Right lung (tissue), 5 donors: Measurements from ENCODE around the gene CCDC15. TPM values are rescaled to one million over a fixed set of nuclear protein-coding genes. Genes with fewer than 3 reads are reported as not detected.
"Not testable (repeated sequence)": the region's sequence is repeated elsewhere in the genome, so short reads cannot be mapped to it uniquely, and the experiment has no call there.

Experiments used
- DNase-seq, 2 donors: peaks; one replicate each; pipeline ENCODE4 v3.0.0-alpha.2; 2013
- polyA plus RNA-seq, 5 donors: library from polyadenylated mRNA; unstranded; fragments of 120-200 nt; gene quantifications; one replicate each; pipeline versions ENCODE4 v1.2.1 to v1.2.3, GENCODE V29; 2013; ENCODE audit warnings: inconsistent platforms in 1 of 5, low replicate concordance in 1 of 5; ENCODE audit not compliant: insufficient read length in 5 of 5, insufficient read depth in 1 of 5

CCDC15 gene
- polyA plus RNA-seq, 5 donors = 4.4 to 10.0 (median 5.6) TPM

DNA sequence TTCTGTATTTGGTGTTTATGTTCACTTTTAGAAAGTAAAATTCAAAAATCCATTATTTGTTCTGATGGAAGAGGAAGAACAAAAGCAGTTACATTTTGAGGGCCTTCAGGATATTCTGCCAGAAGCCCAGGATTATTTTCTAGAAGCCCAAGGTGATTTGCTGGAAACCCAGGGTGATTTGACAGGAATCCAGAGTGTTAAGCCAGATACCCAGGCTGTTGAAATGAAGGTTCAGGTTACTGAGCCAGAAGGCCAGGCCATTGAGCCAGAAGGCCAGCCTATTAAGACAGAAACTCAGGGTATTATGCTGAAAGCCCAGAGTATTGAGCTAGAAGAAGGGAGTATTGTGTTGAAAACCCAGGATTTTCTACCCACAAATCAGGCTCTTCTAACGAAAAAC lies 33.1 kb downstream of the CCDC15 start:
- DNase-seq = no peak

DNA sequence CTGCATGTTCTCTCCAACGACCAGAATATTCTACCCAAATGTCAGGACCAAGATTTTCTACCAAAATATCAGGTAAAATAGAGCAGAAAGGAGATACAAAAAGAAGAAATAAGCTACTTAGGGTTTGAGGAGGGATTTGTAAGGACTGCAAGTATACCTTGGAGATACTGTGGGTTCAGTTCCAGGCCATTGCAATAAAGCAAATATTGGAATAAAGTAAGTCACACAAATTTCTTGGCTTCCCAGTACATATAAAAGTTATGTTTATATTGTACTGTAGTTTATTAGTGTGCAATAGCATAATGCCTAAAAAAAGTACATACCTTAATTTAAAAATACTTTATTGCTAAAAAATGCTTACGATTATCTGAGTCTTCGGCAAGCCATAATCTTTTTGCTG lies 34.1 kb downstream of the CCDC15 start:
- no peak for DNase-seq

GRCh38 chr11:125001079-125001778 lies 47.2 kb downstream of the CCDC15 start:
- no peak for DNase-seq

DNA sequence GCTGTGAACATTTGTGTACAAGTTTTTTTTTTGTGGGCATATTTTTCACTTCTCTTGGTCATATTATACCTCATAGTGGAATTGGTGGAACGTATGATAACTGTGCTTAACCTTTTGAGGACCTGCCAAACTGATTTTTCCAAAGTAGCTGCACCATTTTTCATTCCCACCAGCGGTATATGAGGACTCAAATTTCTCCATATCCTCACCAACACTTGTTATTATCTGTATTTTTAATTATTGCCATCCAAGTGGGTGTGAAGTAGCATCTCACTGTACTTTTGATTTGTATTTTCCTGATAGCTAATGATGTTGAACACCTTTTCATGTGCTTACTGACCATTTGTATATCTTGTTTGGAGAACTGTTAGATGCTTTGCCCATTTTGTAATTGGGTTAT lies 47.8 kb downstream of the CCDC15 start:
- no peak for DNase-seq

GRCh38 chr11:125005491-125005890 lies 51.5 kb downstream of the CCDC15 start:
- DNase-seq = no peak

DNA sequence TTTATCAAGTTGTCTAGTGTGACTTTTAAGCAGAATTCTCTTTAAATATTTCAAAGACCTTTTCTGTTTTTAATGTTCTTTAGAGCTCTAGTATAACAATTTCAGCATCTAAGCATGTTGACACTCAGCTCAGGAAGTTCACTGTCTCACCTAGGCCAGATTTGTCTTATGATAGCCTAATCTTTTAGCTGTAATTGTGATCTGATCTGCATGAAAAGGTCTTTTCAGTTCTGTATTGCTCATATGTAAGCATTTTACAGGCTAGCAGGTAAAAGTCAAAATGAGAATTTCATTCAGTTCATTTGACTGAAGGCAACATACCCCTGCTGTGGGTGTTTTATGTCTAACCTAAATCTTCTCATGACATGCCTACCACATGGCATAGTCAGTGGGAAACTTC lies 62.4 kb downstream of the CCDC15 start:
- no peak for DNase-seq

DNA sequence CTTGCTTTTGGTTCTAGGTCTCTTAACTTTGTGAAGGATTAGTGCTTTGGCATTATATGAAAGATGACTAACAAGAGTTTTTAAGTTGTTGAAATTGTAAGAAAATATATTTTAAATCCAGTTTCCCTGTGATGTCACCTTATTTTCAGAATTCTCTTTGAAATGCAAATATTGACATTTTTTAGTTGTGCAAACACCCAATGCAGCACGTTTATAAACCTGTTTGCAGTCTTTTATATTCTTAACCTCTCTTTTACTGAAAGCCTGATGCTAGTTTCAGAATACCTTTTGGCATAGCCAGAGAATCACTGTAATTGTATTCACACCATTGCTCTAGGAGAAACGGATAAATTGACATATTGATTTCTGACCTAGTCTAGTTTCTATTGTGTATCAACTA lies 66.3 kb downstream of the CCDC15 start:
- peak in 1 of 2 donors; percentile 8 for DNase-seq

DNA sequence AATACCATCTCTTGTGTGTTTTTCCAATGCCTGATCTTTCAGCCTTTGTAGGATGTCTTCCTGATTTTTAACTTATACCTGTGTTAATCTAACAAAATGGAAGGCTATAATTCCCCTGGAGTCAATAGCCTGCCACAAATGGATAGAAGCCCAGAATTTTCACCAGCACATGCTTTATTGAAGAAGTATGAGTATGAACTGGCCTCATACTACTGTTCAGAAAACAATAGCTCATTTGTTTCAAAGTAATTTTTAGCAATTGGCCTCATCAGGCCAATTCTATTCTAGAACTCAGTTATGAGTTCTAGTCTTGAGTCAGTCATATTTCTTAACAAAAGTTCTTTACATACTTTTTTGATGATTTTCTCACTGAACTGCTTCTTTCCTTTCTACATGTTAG lies 68.5 kb downstream of the CCDC15 start:
- DNase-seq = no peak

DNA sequence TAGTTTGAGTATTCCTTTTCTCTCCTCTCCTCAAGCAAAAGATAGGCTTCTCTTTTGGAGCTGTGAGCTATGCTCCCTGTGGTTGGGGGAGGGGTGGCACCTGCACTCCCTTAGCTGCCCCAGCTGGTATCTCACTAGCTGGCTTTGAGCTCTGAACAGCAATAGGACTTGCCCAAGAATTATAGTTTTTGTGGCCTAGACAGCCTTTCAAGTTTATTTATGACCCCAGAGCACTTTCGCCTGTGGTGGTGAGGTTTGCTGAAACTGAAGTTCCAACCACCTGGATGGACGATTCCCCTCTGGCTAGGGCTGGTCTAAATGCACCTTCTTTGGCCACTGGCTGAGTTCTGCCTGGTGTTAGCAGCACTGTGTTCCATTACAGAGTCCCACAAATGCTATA lies 72.0 kb downstream of the CCDC15 start:
- DNase-seq = no peak

DNA sequence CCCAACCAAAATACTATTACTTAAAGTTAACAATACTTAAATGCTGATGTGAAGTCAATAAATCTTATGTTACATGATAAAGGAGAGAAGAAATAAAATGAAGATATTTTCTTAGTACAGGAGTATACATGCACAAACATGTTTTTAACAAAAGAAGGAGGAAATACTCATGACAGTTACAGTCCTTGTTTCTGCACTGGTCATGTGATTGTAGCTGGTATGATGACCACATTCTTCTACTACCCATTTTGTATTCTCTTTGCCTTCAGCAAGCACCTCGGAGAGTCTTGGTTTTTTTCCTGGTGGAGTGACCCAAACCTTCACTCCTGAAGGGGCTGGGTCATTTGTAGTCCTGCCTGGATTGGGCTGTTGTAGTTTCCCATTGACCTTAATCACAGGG lies 75.4 kb downstream of the CCDC15 start:
- DNase-seq = not testable (repeated sequence)

- DNase-seq = no peak
Observed at GRCh38 chr11:125036933-125037332, 82.9 kb downstream of the CCDC15 start.

DNA sequence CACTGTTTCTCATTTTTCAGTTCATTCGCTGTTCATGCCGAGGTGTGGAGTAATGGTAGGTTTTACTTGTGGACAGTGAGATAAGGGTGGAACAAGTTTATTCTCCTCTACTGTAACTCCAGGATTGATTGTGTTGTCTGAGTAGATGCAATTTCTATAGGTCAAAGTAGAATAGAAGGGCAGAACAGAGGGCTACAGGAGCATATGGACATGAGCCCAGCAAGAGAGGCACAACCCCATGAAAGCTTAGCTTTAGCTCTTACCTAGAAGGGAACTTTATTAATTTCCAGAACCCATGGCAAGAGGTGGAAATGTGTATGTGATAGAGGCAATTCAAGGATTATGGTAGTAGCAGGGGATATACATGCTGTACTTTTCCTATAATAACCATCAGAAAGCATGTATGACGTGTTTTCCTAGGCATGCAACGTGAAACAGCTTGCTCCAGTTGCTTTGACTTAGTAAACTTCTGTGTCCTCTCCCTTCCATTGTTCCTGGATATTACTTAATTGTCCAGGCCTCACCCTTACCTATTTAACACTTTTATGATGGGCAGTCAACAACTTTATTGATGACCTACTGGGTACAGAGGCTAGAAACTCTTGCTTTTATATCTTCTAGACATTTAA lies 95.3 kb downstream of the CCDC15 start:
- DNase-seq = no peak

- no peak for DNase-seq
Observed at GRCh38 chr11:125052047-125052446, 98.0 kb downstream of the CCDC15 start.

GRCh38 chr11:125053167-125053566 lies 99.2 kb downstream of the CCDC15 start:
- no peak for DNase-seq

DNA sequence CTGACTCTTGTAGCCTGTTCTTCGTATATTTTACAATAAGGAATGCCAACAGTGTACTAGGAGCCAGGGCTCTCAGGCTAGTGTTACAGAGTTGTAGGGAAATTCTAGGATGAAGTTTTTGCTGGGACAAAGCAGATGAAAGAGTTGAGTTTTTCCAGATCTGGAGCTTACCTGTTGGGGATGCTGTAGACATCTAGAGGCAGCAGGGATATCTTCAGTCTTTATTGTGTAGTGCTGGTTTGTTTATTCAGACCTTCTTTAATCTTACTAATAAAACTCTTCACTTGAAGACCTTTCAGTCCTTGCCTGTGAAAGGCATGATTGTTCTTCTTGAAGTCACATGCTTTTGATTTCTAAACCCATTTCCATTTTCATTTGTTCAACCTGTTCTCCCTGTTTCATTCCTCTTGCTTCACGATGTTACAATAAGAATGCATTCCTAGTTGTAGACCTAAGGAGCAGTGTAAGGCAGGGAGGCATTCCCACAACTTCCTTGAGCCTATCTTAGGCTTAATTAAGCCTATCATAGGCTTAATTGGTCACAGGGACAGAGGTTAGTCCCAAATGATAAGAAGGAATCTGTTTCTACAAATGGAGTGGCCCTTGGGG lies 101.2 kb downstream of the CCDC15 start:
- no peak for DNase-seq

DNA sequence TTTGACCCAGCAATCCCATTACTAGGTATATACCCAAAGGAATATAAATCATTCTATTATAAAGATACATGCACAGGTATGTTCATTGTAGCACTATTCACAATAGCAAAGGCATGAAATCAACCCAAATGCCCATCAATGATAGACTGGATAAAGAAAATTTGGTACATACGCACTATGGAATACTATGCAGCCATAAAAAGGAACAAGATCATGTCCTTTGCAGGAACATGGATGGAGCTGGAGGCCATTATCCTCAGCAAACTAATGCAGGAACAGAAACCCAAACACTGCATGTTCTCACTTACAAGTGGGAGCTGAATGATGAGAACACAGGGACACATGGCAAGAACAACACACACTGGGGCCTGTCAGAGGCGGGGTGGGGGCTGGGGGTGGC lies 102.1 kb downstream of the CCDC15 start:
- DNase-seq = not testable (repeated sequence)

- no peak for DNase-seq
Observed at GRCh38 chr11:125056931-125057692, 103.1 kb downstream of the CCDC15 start.

GRCh38 chr11:125057693-125058016 lies 103.7 kb downstream of the CCDC15 start:
- no peak for DNase-seq

DNA sequence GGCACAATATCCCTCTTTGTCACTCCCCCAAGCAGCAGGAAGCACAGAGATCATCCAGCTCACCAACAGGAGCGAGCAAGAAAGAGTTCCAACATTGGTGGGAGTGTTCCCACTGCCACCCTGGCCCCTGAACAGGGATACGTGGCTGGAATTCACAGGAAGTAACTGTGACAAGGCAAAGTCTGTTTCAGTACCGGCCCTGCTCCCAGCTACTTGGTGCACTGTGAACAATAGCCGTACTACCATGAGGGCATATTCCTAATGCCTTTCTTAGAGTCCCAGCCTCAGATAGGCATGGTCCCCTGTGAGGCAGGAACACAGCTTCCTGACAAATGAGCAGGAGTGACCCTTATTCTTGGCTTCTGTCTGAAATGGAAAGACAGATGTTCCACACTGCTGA lies 107.3 kb downstream of the CCDC15 start:
- DNase-seq = no peak

GRCh38 chr11:125062218-125062930 lies 108.4 kb downstream of the CCDC15 start:
- DNase-seq = no peak

DNA sequence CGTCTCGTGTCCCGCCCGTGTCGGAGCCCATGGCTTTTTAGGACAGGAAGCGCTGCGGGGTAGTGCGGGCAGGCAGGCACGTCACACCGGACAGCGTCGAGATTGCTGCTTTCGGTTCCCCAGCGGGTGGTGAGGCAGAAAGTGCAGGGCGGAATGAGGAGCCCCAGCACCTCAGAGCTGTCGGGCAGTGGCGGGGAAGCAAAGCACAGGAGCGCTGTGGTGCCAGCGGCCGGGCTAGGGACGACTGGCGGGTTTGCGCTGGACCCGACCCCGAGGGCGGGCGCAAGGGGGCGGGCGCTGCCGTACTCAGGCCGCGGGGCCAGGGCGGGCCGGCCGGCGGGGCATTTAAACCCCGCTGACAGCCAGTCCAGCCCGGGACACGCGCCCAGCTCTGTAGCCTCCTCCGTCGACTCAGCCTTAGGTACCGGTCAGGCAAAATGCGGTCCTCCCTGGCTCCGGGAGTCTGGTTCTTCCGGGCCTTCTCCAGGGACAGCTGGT lies 109.0 kb downstream of the CCDC15 start, which contains the start of gene SLC37A2:
Gene SLC37A2, plus strand, starts transcription at position 375 of the 498 bp plus-strand sequence. Its CDS starts 63 bp downstream, at position 438.
- peak; percentile 49 to 51 for DNase-seq
